Measurements from ENCODE around the gene TNFSF11.

The TNFSF11 gene

DNA sequence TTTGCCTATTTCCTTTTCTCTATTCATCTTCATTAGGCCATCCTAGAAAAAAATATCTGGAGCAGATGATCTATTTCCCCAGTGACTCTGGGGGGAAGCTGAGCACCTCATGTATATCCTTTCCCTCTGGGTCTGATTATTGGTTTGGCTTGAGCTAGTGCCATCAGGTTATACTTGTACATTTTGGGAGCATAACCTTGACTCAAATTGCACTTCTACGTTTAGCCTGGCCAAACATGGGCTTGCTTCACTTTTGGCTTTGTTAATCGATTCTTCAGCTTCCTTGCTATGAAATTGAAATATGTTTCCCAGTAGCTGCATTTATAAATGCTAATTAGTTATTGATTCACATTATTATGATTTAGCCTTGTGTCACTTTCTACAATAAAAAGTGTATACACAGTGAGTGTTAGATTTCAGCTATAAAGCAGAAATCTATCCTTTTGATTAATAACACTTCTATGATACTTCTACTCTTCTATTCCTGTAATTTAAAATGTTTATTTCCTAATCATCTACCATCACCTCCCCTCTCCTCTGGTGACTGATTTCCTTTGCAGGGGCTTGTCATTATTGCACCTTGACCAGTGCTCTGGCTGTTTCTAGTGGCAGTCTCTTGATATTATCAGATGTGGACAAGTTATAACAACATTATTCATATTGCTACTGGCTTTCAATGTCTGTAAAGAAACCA is 37.3 kb downstream of the TNFSF11 start:
- no peak for DNase-seq

DNA sequence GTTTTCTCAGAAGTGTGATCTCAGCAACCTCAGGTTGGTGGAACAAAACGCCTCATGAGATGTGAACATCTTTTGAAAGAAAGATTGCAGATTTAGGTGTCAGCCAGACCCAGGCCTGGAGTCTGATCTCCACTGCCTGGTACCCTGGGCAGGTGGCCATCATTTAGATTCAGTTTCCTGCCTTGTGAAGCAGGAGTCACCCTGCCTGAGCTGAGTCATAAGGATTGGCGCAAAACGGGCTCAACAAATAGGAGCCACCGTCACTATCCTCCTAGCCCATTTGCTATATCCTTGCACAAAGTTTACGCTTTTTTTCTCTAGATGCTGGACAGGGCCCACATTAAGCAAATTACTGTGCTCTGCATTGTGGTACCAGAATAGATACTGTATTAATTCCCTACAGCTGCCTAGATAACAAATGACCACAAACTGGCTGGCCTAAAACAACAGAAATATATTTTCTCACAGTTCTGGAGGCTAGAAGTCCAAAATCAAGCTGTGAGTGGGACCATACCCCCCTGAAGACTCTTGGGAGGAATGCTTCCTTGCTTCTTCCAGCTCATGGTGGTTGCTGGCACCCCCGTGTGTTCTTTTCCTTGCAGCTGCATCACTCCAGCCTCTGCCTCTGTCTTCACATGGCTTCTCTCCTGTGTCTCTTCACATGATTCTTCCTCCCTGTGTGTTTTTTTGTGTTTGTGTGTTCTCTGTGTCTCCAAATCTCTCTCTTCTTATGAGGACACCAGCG is 38.2 kb downstream of the TNFSF11 start:
- no peak for DNase-seq

DNA sequence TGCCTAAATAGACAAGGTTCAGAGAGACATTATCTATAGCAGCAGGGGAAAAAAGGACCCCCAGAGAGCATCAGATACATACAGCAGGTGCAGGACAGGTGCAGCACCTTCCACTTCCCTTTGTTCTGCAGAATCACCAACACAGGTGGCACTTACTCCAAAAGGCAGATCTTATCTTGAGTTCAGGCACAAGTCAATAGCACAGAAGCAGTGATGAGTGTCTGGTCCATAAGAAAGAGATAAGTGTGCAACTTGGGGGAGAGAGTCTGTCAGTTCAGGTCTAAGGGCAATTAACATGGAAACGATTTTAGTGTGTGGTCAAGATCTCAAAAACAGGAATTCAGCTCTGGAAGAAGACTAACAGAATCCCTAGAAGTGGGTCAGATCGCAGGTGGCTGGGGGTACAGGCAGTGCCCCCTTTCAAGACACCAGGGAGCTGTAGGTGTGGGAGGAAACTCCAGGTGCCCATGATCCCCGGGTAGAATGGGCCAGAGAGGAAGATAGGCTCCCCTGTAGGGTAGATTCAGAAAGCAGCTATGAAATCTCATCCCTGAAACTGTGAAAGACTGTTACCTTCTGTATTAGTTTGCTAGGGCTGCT is 40.6 kb downstream of the TNFSF11 start:
- DNase-seq = no peak

DNA sequence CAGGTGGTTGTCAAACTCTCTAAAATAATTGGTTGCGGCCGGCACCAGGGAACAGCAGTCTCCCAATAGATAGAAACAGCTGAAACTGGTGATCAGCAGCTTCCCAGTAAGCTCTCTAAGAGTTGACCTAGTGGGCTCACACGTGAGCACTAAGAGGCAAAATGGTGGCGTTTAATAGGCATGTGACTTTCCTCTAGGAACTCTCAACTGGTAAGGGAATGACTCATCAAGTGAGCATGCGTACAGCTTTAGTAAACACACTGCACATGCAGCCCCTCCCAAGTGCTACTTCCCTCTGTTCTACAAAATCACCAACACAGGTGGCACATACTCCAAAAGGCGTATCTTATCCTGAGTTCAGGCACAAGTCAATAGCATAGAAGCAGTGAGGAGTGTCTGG is 41.7 kb downstream of the TNFSF11 start:
- no peak for DNase-seq

DNA sequence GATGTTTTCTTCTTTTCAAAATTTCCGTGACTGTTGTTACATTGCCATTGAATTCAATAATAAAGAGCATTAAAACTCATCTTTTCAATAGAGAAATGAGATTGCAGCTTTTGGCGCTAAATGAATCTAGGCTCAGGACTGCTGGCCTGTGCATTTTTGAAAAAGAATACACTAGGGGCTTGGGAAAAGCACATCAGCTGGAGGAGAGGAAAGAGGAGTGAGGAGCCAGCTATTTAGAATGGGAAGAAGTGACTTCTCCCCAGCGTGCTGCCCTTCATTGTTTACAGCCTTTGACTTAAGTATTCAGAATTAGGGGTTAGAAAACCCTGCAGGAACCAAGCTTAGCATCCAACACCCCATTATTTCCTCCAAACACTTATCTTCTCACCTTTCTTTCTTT is 43.3 kb downstream of the TNFSF11 start:
- no peak for DNase-seq

DNA sequence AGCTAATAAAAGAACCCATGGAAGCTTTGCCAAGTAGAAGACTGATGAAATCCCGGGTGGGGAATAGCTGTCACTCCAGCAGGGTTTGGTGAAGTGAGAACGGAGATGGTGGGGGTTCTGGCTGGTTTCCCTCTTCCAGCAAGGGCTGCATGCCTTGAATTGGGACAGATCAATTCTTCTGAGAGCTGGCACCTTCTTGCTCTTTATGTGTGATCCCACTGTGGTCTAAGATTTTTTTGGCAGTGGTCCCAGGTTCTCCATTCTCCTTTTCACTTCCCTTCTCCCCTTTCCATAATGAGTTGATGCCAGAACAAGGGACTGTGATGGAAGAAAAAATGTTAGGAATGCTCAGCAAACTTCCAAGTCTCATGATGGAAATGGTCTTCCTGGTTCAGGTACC is 50.0 kb downstream of the TNFSF11 start:
- DNase-seq = no peak

DNA sequence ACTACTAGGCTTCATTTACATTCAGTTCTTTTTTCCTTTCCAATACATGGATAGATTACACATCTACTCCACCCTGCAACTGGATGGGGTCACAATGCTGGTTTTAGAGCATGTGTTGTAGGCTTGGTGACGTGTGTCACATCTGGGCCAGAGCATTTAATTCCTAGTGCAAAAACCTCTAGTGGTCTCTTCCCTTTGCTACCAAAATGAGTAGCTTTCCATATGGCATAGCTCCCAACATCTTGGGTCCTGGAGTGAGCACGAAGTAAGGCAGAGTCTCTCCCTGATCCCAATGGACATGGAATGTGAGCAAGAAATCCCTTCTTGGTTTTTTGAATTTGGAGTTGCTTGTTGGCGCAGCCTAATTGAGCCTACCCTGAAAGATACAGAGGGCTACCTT is 51.7 kb downstream of the TNFSF11 start:
- DNase-seq = no peak

DNA sequence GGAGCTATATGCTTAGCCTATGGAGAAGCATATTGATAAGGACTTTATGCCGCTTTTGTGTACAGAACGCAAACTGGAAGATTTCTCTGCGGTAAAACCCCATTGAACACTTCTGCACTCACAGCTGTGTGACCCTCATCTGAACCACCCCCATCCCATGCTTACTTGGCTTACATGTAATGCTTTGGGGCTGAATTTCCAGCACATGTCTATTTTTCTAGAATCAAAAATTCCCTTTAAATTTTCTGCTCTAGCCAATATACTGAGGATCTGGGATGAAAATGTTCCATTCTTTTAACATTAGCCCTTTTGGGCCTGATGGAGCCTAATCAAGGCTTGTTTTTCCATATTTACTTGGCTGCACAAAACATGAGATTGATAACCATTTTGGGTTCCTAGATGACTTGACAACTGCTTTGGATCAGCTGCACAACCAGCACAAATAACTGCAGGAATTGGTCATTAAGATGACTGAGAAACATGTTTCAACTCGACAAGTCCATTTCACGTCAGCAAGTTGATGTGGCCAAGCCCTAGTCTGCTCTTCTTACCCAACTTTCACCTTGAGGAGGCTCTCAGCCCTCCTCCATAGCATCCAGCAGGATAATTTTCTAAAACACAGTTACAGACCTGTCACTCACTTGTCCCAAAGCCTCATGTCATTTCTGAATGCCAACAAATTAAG is 52.4 kb downstream of the TNFSF11 start:
- DNase-seq = no peak

DNA sequence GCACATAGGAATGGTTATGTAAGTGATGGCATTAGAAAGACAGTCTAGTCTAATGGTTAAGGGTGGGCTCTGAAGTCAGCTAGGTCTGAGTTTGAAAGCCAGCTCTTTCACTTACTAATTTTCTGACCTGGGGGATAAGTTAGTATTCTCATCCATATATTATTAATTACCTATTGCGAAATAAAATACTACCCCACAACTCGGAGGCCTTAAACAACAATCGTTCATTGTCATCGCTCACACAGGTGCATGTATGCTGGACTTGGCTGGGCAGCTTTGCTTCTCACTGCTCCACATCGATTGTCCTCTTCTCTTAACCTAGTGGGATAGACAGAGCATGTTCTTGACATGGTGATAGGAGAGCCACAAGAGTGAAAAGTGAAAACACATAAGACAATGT is 54.7 kb downstream of the TNFSF11 start:
- DNase-seq = no peak

DNA sequence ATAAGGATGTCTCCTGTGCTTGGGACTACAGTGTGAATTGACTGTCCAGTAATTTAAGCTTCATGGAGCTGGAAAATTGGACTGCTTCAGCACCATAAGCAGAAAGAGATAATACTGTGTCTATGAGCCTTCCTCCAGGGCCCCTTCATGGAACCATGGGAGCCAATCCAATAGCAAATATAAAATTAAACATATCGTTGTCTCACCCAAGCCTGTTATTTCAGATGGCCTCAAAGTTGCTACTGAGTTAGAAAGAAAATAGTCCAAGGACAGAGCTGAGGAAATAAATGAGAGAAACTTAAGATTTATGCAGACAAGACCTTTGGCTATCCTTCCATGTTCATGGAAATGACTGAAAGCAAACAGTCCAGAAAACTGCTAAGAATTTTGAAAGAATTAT is 57.2 kb downstream of the TNFSF11 start:
- DNase-seq = no peak

DNA sequence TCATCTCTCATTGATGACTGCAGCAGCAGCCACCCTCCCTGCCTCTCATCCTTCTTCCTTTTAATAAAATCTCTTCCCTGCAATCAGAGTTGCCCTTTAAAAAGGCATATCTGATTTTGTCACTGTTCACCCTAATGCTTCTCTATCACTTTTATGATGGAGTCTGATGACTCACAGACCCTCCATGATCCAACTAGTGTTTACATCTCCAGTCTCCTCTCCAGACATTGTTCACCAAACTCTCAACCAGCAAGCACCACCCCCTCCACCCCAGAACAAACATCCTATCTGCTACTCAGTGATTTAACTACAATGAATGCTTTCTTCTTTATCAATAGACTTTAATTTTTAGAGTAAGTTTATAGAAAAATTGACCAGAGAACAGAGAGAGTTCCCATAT is 59.5 kb downstream of the TNFSF11 start:
- no peak for DNase-seq

DNA sequence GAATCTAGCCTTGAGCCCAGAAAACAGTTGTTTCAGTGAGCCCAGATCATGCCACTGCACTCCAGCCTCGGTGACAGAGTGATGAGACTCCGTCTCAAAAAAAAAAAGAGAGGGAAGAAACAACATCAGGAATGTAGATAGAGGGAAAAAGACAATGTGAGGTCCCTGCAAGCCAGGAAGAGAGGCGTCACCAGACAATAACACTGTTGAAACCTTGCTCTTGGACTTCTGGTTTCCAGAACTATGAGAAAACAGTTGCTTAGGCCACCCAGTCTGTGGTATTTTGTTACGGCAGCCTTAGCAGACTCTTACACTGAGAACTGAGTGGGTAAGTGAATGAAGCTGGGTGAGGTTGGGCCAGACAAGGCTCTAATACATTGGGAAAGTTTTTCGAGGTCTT is 64.1 kb downstream of the TNFSF11 start:
- DNase-seq = no peak

DNA sequence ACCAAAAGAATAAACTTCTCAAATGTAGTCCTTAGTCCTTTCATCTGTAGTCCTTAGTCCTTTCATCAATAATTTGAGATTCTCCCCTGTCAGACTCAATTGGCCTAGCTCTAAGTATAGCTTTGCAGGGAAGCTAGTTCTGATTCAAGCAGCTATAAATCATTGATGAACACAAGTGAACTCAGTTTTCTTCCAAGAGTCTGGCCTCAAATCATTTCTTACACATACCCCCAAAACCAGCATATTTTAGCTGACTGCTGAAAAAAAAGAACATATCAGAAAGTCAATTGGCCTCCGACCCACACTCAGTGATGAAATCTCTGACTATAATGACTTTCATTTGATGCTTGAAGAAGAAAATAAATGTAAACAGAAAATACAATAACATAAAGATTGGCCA is 64.9 kb downstream of the TNFSF11 start:
- DNase-seq = no peak

DNA sequence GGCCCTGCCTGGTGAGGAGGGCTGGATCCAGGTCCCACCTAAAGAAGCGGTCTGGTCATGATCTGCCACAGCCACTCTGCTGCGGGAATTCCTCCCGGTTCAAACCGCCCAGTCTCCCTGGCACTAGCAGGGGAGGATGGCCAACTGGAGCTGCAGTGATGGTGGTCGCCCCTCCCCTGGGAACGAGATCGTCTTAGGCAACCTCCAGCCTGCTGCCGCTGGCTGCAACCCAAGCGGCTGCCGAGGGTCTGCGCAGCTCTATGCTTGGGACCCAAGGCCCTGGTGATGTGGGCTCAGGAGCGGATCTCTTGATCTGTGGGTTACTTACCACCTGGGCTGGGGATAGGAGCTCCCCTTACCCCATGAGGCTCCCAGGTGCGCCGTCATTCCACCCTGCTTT is 69.1 kb downstream of the TNFSF11 start:
- DNase-seq = no peak

DNA sequence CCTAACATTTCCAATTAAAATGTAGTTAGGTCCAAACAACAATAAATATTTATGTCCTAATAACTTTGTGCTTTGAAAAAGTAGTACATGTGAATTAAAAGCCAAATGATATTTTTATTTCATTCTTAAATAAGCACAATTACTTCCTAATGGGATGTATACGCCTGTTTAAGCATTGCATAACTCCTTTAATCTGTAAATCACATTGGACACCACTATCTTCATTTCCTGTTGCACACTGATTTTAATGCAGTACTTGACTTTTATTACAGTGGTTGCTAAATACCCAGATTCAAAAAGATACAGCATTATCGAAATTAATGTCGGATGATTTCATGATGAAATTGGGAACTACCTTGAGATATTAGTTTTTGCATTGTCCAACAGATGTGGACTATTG is 70.9 kb downstream of the TNFSF11 start:
- no peak for DNase-seq

DNA sequence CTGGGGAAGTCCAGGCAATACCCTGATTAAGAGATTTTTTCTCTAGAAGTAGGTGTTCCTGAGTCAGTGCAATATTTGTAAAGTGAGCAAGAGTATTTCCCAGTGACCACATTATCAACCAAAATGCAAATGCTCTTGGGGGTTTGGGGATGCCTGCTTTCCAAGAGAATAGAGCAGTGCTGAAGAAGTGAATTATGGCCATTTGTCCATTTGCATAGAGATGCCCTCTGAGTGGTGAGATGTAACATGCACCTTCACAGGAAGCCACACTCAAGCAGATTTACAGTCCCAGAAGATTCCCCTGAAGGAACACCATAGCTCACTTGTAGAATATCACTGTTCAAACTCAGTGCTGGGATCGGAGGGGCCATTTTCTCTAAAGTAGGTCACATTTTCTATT is 71.8 kb downstream of the TNFSF11 start:
- DNase-seq = no peak

DNA sequence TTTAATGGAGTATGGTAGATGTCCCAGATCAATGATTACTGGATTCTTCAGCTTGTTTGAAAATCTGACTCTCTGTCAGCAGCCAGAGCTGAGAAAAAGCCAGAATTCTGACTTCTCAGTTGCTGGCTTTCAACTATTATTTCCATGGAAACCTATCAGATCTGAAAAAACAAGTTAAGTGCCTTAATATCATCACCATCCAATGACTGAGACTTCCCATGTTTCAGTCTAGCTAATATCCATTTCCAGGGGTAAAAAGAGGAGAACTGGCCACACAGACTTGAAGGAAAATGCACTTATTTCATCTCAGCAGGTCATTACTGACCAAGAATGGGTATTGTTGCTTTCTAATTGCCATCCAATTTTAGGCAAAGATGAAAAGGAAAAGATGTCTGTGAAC is 75.2 kb downstream of the TNFSF11 start:
- DNase-seq = no peak

DNA sequence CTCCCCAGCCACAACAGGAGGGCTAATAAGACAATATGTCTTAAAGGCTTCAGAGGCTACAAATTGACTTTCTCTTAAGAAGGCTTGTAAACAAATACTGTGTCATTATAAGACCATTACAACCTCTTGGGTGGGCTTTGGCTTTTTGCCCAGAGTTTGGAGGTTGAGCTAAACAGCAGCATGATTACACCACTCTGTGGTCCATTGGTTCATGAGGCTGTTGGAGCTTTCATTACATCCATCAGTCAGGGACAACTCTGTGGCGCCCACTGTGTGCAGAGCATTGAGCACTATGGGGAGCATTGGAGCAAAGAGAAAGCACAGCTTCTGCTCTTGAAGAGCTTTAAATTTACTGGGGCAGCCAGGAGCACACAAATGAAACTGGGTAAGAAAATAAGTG is 75.9 kb downstream of the TNFSF11 start:
- no peak for DNase-seq

DNA sequence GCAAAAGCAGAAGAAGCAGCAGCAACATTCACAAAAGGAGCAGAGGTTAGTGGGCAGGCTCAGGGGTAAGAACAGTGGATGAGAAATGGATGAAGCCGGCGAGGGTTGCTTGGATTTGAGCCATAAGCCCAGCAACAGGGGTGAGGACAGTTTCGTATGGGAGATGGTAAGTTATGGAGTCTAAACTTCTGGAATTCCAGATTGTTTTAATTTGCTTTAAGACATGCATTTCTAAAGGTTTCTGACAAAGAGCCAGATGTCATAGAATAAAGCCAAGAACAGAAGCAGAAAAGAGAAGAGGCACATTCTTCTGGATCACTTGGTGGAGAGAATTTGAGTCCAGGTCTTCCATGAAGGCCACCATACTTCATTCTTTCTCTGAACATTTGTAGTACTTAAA is 76.6 kb downstream of the TNFSF11 start:
- no peak for DNase-seq

DNA sequence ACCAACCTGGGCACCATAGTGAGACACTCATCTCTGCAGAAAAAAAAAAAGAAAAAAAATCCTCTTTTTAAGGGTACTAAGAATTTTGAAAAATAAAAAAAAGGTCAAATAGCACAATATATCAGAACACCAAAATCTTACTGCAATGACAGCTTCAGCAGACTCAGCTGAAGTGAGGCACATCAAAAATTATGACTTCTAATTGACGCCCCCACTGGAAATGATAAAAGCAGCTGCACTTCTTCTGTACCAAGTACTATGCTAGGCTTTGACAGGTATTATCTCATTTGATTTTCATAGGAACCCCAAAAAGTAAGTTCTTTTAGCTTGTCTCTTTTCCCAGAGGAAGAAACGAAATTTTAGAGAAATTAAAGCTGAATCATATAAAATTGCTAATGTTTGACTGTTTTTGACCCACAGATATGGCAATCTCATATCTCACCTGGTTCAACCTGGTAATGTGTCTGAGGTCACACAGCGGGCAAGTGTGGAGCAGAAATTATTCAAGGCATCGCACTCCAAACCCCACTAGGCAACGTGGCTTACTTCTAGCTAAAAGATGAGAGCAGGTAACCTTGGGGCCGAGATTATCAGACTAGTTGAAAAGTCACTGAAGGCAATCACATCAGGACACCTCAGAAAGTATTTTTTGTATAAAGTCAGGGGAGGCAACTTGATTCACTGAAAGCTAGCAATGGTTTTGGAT is 78.1 kb downstream of the TNFSF11 start:
- DNase-seq = peak in 1 of 51 donors; percentile 5

DNA sequence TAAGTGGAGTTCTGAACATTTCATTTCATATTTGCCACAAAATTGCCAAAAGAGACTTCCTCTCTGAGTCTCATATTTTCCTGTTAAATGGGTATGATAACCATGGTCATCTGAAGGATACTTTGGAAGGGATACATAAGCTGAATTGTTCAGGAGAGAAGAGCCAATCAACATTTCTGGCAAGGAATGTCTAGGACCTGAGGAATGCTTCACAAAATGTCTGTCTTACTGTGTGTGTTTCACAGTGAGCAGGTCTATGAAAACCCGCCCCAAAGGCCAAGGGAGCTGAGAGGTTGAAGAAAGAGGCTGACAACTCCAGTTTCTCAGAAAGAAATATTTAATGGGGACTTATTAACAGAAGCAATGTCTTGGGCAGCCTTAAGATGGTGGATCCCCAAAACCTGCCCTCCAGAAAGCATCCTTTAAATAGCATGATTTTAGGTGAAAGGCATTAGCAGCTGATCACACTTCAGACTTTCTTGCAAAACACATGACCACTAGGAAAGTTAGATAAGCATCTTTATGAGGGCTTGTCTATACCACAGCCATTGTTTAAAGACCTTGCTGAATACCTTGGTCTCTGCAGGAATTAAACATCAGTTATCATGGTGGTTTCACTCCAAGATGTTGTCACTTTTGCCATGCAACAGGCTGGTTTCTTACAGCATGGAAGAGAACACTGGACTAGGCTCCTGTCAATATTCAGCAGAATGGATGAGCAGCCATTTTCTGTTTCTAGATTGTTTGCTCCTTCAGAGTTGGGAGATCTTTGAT is 78.9 kb downstream of the TNFSF11 start:
- DNase-seq = no peak
